GM12892 (cell line): ENCODE results near the gene SENP6.

Experiments used
- POLR2A ChIP-seq: IDR thresholded peaks from 2 replicates; pipeline ENCODE4 v1.6.1; 2011; ENCODE audit warnings: low read depth, low read length, control low read depth
- POLR2AphosphoS5 ChIP-seq: IDR thresholded peaks from 2 replicates; pipeline ENCODE4 v1.6.1; 2011; ENCODE audit warnings: low read depth, low read length, control low read depth
- TAF1 ChIP-seq: IDR thresholded peaks from 2 replicates; pipeline ENCODE4 v1.6.1; 2011; ENCODE audit warnings: low read depth, mild to moderate bottlenecking, control low read depth, low read length, borderline replicate concordance

- TF ChIP-seq POLR2A (no peak), POLR2AphosphoS5 (no peak), TAF1 (no peak)
These were observed 2.6 kb downstream of the SENP6 start for GRCh38 chr6:75604294-75604693.
